ENCODE results near the gene MAPKAP1. TPM values are rescaled to one million over a fixed set of nuclear protein-coding genes. Genes with fewer than 3 reads are reported as not detected.

MAPKAP1 gene
- total RNA-seq, 1 donor from 2014 or later = 70.7 TPM

DNA sequence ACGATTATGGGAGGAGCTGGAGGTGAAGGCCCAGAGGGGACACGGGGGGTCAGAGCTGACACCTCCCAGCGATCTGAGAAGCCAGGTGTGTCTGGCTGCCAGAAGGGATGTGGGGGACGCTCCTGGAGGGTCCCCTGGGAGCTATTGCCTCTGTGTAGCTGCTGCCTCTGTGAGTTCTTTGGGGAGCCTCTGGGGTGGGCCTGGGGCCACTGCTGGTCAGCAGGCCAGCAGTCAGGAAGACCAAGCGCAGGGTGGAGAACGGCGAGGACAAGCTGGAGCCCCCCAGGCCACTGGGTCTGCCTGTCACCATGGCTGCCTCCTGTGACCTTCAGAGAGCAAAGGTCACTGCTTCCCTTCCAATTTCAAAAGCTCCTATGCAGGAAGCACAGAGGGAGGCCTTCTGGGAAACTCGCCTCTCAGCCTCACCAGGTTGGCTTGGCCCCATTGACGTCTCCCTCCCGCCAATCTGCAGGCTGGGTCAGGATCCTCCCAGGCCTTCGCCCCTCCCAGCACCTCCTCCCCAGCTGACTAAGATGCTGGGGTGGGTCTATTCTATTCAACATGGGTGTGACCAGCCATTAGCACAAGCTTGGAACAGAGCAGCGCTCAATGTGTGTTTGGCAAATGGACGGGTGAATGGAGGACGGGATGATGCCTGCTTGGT, 319.0 kb downstream of the MAPKAP1 start:
- no peak for DNase-seq (ENCODE audit: extremely low spot score in 2 of 2)
- no peak overlapping the region for H3K27ac ChIP-seq
- no peaks in the 10 kb centered on the region for H3K27me3 ChIP-seq
- no peaks in the 10 kb centered on the region for H3K4me1 ChIP-seq
- TF ChIP-seq POLR2A (IDR thresholded peaks at IDR 0.05) (no peak), POLR2AphosphoS5 (IDR thresholded peaks at IDR 0.05; ENCODE audit: insufficient read depth in 1 of 2, low read depth in 1 of 2) (no peak)
- TF ChIP-seq, protein P1, sequence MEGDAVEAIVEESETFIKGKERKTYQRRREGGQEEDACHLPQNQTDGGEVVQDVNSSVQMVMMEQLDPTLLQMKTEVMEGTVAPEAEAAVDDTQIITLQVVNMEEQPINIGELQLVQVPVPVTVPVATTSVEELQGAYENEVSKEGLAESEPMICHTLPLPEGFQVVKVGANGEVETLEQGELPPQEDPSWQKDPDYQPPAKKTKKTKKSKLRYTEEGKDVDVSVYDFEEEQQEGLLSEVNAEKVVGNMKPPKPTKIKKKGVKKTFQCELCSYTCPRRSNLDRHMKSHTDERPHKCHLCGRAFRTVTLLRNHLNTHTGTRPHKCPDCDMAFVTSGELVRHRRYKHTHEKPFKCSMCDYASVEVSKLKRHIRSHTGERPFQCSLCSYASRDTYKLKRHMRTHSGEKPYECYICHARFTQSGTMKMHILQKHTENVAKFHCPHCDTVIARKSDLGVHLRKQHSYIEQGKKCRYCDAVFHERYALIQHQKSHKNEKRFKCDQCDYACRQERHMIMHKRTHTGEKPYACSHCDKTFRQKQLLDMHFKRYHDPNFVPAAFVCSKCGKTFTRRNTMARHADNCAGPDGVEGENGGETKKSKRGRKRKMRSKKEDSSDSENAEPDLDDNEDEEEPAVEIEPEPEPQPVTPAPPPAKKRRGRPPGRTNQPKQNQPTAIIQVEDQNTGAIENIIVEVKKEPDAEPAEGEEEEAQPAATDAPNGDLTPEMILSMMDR (IDR thresholded peaks at IDR 0.05) = no peak
- intact Hi-C loops (cut with DNase I) = no loop called here
- no peaks in the 10 kb centered on the region for H3K9me3 ChIP-seq
- no peaks in the 10 kb centered on the region for H3K36me3 ChIP-seq
- no peak overlapping the region for H3K4me3 ChIP-seq

Small RNAs within 50 kb of the gene (small RNA-seq; reads per million reads assigned to genes)
- gene RF00017 = not detected

Other genes starting within 250 kb of the MAPKAP1 start
- gene PBX3, start 40.2 kb upstream of the MAPKAP1 start, total RNA-seq = 82.3 TPM

Data from vagina (tissue), 2 donors.